GM23338 (cell line): ENCODE results near the gene TMEM145. TPM values are rescaled to one million over a fixed set of nuclear protein-coding genes. Genes with fewer than 3 reads are reported as not detected.

ENCODE experiments used
- ATAC-seq: fragments of 200-7000 bp; cut with Tn5 transposase; 3 replicates; pipeline ENCODE4 v1.9.1; 2020
- DNase-seq: peaks from one replicate; pipeline ENCODE4 v3.0.0-alpha.2; 2015; ENCODE audit warnings: low spot score
- H2AFZ ChIP-seq: fragments of 200-600 bp; sonication (generic); 2 replicates; pipeline ENCODE4 v1.8.0; 2016; ENCODE audit warnings: antibody characterized with exemption, mild to moderate bottlenecking, moderate library complexity
- H3F3A ChIP-seq: fragments of 200-600 bp; sonication (generic); replicated peaks from 2 replicates; pipeline ENCODE4 v1.8.0; 2017; ENCODE audit warnings: antibody characterized with exemption, mixed run types, low read depth
- H3K27ac ChIP-seq: fragments of 200-600 bp; sonication (generic); 2 replicates; pipeline ENCODE4 v1.6.1; 2016; ENCODE audit warnings: low read depth
- H3K27me3 ChIP-seq: fragments of 200-600 bp; sonication (generic); 2 replicates; pipeline ENCODE4 v1.8.0; 2016; ENCODE audit warnings: mild to moderate bottlenecking, mixed run types, moderate library complexity; ENCODE audit not compliant: insufficient read depth
- H3K36me3 ChIP-seq: fragments of 200-600 bp; sonication (generic); 2 replicates; pipeline ENCODE4 v1.8.0; 2016; ENCODE audit warnings: mild to moderate bottlenecking; ENCODE audit not compliant: insufficient read depth
- H3K4me1 ChIP-seq: fragments of 200-600 bp; sonication (generic); 2 replicates; pipeline ENCODE4 v1.8.0; 2016; ENCODE audit warnings: mild to moderate bottlenecking, moderate library complexity; ENCODE audit not compliant: insufficient read depth
- H3K4me2 ChIP-seq: fragments of 200-600 bp; sonication (generic); 2 replicates; pipeline ENCODE4 v1.7.1; 2017; ENCODE audit warnings: mixed run types
- H3K4me3 ChIP-seq: fragments of 200-600 bp; sonication (generic); 2 replicates; pipeline ENCODE4 v1.6.1; 2016; ENCODE audit warnings: mixed run types
- H3K79me2 ChIP-seq: fragments of 200-600 bp; sonication (generic); replicated peaks from 2 replicates; pipeline ENCODE4 v1.8.0; 2017; ENCODE audit warnings: mild to moderate bottlenecking; ENCODE audit not compliant: insufficient read depth
- H3K9me2 ChIP-seq: fragments of 200-600 bp; sonication (generic); 2 replicates; pipeline ENCODE4 v1.8.0; 2017; ENCODE audit not compliant: insufficient read depth
- H4K20me1 ChIP-seq: fragments of 200-600 bp; sonication (generic); replicated peaks from 2 replicates; pipeline ENCODE4 v1.8.0; 2017; ENCODE audit warnings: mild to moderate bottlenecking; ENCODE audit not compliant: insufficient read depth
- H3K27ac Mint-ChIP-seq: 2 replicates; pipeline ENCODE4 v1.8.0; 2020; ENCODE audit warnings: inconsistent platforms, mild to moderate bottlenecking, moderate library complexity, mixed read lengths
- H3K27me3 Mint-ChIP-seq: 3 replicates; pipeline ENCODE4 v1.8.0; 2022; ENCODE audit warnings: low read depth, mild to moderate bottlenecking, moderate library complexity, mixed read lengths, inconsistent platforms; ENCODE audit not compliant: insufficient read depth, poor library complexity
- H3K36me3 Mint-ChIP-seq: 3 replicates; pipeline ENCODE4 v1.8.0; 2021; ENCODE audit warnings: low read depth, mild to moderate bottlenecking, inconsistent platforms, moderate library complexity, mixed read lengths
- H3K4me1 Mint-ChIP-seq: 3 replicates; pipeline ENCODE4 v1.8.0; 2020; ENCODE audit warnings: mild to moderate bottlenecking, inconsistent platforms, mixed read lengths
- H3K4me3 Mint-ChIP-seq: 3 replicates; pipeline ENCODE4 v1.8.0; 2021; ENCODE audit warnings: moderate library complexity, mild to moderate bottlenecking, inconsistent platforms, mixed read lengths
- H3K9me3 Mint-ChIP-seq: 3 replicates; pipeline ENCODE4 v1.8.0; 2020; ENCODE audit warnings: moderate library complexity, mild to moderate bottlenecking, inconsistent platforms, mixed read lengths
- CREB1 ChIP-seq: fragments of 250-450 bp; sonication (Bioruptor Pico); IDR thresholded peaks from 2 replicates; pipeline ENCODE4 v1.5.0; 2020; ENCODE audit warnings: low read depth, mild to moderate bottlenecking, moderate library complexity
- ETS1 ChIP-seq: IDR thresholded peaks from 2 replicates; pipeline ENCODE4 v1.6.1; 2016; ENCODE audit warnings: antibody characterized with exemption
- NANOG ChIP-seq: IDR thresholded peaks from 2 replicates; pipeline ENCODE4 v1.6.1; 2016; ENCODE audit warnings: antibody characterized with exemption, borderline replicate concordance
- POLR2AphosphoS5 ChIP-seq: IDR thresholded peaks from 2 replicates; pipeline ENCODE4 v1.6.1; 2016; ENCODE audit warnings: antibody characterized with exemption, low read depth
- STAT1 ChIP-seq: IDR thresholded peaks from one replicate; pipeline ENCODE4 v1.6.1; 2016; ENCODE audit warnings: antibody characterized with exemption; ENCODE audit not compliant: unreplicated experiment
- ZNF331 ChIP-seq: fragments of 250-450 bp; sonication (Bioruptor Pico); IDR thresholded peaks from 2 replicates; pipeline ENCODE4 v1.5.0; 2020; ENCODE audit warnings: low read depth, mild to moderate bottlenecking, moderate library complexity
- polyA plus RNA-seq: library from polyadenylated mRNA; unstranded; fragments of >200 nt; fragmentation: Nextera tagmentation; extraction: Ambion mirVana; gene quantifications from 2 replicates; pipeline ENCODE4 v1.2.1, GENCODE V29; 2016
- total RNA-seq: library from RNA; depleted of rRNA; stranded (reverse); fragments of >200 nt; shearing (Covaris generic); gene quantifications from 2 replicates; pipeline ENCODE4 v1.2.3, GENCODE V29; 2014
- TF ChIP-seq, protein P1 (sequence below): IDR thresholded peaks from one replicate; pipeline ENCODE4 v1.6.1; 2018; ENCODE audit warnings: antibody characterized with exemption; ENCODE audit not compliant: unreplicated experiment
- TF ChIP-seq, protein P2 (sequence below), 2 experiments: fragments of 200-600 bp in 1 of 2; sonication (generic) in 1 of 2; conservative IDR thresholded peaks; 2 replicates each; pipeline versions ENCODE4 v1.5.1 to v1.6.1; 2016 to 2017; ENCODE audit warnings: antibody characterized with exemption in 2 of 2, low read depth in 2 of 2, mild to moderate bottlenecking in 2 of 2, moderate library complexity in 1 of 2
- TF ChIP-seq, protein P3 (sequence below): fragments of 250-450 bp; sonication (Bioruptor Pico); IDR thresholded peaks from 2 replicates; pipeline ENCODE4 v1.5.0; 2020; ENCODE audit warnings: mild to moderate bottlenecking, moderate library complexity

Gene TMEM145
- total and polyA plus RNA-seq, 2 experiments from 2014 or later = 1.9 to 5.4 TPM

DNA sequence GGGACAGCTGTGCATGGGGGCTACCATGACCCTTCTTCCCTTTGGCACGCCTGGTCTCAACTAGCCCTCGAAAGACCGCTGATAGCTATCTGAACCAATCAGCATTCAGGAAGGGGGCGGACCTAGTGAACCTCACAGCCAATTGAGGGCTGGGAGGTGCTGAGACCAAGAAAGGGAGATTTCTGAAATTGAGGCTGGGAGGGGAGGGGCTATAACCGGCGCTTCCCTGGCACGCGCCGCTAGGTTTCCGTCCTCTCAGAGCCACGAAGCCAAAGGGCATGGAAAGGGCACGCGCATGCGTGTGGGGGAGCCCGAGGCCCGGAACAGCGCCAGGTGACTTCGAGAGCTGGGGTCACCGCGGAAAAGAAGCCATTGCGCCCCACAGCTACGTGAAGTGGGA lies 6.5 kb upstream of the TMEM145 start:
- H3K36me3 Mint-ChIP-seq = no peaks in the 10 kb centered on the region
- peaks cover 16% of the 10 kb centered on the region for H3K4me1 Mint-ChIP-seq
- Histone ChIP-seq H3K4me1 (peaks cover 9% of the 10 kb centered on the region), H3K9me2 (0 out of 2 replicates have a peak, but pooled peaks cover 4% of the 10 kb centered on the region), H3F3A (peaks cover 12% of the 10 kb centered on the region), H2AFZ (no peak overlapping the region), H3K27ac (no peak overlapping the region), H3K27me3 (no peaks in the 10 kb centered on the region), H3K4me3 (no peak overlapping the region), H3K4me2 (no peak overlapping the region), H3K36me3 (no peaks in the 10 kb centered on the region), H3K79me2 (peaks cover 2% of the 10 kb centered on the region), H4K20me1 (no peaks in the 10 kb centered on the region)
- peaks cover 32% of the 10 kb centered on the region for H3K27me3 Mint-ChIP-seq
- no peaks in the 10 kb centered on the region; the same call in 2 of the 3 replicates for H3K9me3 Mint-ChIP-seq
- ATAC-seq (peak; percentile 12), DNase-seq (peak; percentile 87)
- H3K27ac Mint-ChIP-seq = no peak overlapping the region
- TF ChIP-seq, protein P1, sequence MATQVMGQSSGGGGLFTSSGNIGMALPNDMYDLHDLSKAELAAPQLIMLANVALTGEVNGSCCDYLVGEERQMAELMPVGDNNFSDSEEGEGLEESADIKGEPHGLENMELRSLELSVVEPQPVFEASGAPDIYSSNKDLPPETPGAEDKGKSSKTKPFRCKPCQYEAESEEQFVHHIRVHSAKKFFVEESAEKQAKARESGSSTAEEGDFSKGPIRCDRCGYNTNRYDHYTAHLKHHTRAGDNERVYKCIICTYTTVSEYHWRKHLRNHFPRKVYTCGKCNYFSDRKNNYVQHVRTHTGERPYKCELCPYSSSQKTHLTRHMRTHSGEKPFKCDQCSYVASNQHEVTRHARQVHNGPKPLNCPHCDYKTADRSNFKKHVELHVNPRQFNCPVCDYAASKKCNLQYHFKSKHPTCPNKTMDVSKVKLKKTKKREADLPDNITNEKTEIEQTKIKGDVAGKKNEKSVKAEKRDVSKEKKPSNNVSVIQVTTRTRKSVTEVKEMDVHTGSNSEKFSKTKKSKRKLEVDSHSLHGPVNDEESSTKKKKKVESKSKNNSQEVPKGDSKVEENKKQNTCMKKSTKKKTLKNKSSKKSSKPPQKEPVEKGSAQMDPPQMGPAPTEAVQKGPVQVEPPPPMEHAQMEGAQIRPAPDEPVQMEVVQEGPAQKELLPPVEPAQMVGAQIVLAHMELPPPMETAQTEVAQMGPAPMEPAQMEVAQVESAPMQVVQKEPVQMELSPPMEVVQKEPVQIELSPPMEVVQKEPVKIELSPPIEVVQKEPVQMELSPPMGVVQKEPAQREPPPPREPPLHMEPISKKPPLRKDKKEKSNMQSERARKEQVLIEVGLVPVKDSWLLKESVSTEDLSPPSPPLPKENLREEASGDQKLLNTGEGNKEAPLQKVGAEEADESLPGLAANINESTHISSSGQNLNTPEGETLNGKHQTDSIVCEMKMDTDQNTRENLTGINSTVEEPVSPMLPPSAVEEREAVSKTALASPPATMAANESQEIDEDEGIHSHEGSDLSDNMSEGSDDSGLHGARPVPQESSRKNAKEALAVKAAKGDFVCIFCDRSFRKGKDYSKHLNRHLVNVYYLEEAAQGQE = no peak
- TF ChIP-seq, protein P2, sequence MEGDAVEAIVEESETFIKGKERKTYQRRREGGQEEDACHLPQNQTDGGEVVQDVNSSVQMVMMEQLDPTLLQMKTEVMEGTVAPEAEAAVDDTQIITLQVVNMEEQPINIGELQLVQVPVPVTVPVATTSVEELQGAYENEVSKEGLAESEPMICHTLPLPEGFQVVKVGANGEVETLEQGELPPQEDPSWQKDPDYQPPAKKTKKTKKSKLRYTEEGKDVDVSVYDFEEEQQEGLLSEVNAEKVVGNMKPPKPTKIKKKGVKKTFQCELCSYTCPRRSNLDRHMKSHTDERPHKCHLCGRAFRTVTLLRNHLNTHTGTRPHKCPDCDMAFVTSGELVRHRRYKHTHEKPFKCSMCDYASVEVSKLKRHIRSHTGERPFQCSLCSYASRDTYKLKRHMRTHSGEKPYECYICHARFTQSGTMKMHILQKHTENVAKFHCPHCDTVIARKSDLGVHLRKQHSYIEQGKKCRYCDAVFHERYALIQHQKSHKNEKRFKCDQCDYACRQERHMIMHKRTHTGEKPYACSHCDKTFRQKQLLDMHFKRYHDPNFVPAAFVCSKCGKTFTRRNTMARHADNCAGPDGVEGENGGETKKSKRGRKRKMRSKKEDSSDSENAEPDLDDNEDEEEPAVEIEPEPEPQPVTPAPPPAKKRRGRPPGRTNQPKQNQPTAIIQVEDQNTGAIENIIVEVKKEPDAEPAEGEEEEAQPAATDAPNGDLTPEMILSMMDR (conservative IDR thresholded peaks at IDR 0.05; ENCODE audit: low read depth in 2 of 2) = no peak
- TF ChIP-seq POLR2AphosphoS5 (no peak), ETS1 (no peak), STAT1 (no peak)
- no peak overlapping the region for H3K4me3 Mint-ChIP-seq

- Histone ChIP-seq H3K79me2 (no peaks in the 10 kb centered on the region), H2AFZ (no peak overlapping the region), H4K20me1 (no peaks in the 10 kb centered on the region), H3K36me3 (no peaks in the 10 kb centered on the region), H3K4me2 (no peak overlapping the region), H3F3A (0 out of 2 replicates have a peak, but pooled peaks cover 18% of the 10 kb centered on the region), H3K9me2 (no peaks in the 10 kb centered on the region), H3K27ac (no peak overlapping the region), H3K4me1 (peaks cover 5% of the 10 kb centered on the region; the same call in 1 of the 2 replicates), H3K27me3 (peaks cover 23% of the 10 kb centered on the region), H3K4me3 (no peak overlapping the region)
- Mint-ChIP-seq H3K9me3 (no peaks in the 10 kb centered on the region; the same call in 2 of the 3 replicates), H3K36me3 (no peaks in the 10 kb centered on the region), H3K4me1 (peaks cover 10% of the 10 kb centered on the region), H3K4me3 (no peak overlapping the region), H3K27ac (no peak overlapping the region), H3K27me3 (peaks cover 39% of the 10 kb centered on the region)
- no peak for ATAC-seq
- no peak for DNase-seq
- TF ChIP-seq NANOG (no peak), POLR2AphosphoS5 (no peak), STAT1 (no peak), CREB1 (no peak), ZNF331 (CRISPR knock-in tag) (no peak)
- TF ChIP-seq, protein P3, sequence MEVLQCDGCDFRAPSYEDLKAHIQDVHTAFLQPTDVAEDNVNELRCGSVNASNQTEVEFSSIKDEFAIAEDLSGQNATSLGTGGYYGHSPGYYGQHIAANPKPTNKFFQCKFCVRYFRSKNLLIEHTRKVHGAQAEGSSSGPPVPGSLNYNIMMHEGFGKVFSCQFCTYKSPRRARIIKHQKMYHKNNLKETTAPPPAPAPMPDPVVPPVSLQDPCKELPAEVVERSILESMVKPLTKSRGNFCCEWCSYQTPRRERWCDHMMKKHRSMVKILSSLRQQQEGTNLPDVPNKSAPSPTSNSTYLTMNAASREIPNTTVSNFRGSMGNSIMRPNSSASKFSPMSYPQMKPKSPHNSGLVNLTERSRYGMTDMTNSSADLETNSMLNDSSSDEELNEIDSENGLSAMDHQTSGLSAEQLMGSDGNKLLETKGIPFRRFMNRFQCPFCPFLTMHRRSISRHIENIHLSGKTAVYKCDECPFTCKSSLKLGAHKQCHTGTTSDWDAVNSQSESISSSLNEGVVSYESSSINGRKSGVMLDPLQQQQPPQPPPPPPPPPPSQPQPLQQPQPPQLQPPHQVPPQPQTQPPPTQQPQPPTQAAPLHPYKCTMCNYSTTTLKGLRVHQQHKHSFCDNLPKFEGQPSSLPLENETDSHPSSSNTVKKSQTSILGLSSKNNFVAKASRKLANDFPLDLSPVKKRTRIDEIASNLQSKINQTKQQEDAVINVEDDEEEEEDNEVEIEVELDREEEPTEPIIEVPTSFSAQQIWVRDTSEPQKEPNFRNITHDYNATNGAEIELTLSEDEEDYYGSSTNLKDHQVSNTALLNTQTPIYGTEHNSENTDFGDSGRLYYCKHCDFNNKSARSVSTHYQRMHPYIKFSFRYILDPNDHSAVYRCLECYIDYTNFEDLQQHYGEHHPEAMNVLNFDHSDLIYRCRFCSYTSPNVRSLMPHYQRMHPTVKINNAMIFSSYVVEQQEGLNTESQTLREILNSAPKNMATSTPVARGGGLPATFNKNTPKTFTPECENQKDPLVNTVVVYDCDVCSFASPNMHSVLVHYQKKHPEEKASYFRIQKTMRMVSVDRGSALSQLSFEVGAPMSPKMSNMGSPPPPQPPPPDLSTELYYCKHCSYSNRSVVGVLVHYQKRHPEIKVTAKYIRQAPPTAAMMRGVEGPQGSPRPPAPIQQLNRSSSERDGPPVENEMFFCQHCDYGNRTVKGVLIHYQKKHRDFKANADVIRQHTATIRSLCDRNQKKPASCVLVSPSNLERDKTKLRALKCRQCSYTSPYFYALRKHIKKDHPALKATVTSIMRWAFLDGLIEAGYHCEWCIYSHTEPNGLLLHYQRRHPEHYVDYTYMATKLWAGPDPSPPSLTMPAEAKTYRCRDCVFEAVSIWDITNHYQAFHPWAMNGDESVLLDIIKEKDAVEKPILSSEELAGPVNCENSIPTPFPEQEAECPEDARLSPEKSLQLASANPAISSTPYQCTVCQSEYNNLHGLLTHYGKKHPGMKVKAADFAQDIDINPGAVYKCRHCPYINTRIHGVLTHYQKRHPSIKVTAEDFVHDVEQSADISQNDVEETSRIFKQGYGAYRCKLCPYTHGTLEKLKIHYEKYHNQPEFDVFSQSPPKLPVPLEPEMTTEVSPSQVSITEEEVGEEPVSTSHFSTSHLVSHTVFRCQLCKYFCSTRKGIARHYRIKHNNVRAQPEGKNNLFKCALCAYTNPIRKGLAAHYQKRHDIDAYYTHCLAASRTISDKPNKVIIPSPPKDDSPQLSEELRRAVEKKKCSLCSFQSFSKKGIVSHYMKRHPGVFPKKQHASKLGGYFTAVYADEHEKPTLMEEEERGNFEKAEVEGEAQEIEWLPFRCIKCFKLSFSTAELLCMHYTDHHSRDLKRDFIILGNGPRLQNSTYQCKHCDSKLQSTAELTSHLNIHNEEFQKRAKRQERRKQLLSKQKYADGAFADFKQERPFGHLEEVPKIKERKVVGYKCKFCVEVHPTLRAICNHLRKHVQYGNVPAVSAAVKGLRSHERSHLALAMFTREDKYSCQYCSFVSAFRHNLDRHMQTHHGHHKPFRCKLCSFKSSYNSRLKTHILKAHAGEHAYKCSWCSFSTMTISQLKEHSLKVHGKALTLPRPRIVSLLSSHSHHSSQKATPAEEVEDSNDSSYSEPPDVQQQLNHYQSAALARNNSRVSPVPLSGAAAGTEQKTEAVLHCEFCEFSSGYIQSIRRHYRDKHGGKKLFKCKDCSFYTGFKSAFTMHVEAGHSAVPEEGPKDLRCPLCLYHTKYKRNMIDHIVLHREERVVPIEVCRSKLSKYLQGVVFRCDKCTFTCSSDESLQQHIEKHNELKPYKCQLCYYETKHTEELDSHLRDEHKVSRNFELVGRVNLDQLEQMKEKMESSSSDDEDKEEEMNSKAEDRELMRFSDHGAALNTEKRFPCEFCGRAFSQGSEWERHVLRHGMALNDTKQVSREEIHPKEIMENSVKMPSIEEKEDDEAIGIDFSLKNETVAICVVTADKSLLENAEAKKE (CRISPR knock-in tag) = no peak
Measured at GRCh38 chr19:42309686-42310085, 3.4 kb upstream of the TMEM145 start.
